H1 (cell line): ENCODE results near the gene AP3S1. TPM values are rescaled to one million over a fixed set of nuclear protein-coding genes. Genes with fewer than 3 reads are reported as not detected.

Source experiments
- CTCF ChIA-PET: fragments of 300-600 bp; sonication (Branson Sonifier 250); formaldehyde crosslinking; loops from one replicate; lab custom pipeline; 2021; ENCODE audit not compliant: partially characterized antibody; lab: Charles Lee
- POLR2A ChIA-PET: fragments of 300-600 bp; sonication (Branson Sonifier 250); formaldehyde crosslinking; loops from one replicate; lab custom pipeline; 2021; ENCODE audit warnings: inconsistent platforms; ENCODE audit not compliant: partially characterized antibody; lab: Charles Lee
- DNase-seq, 2 experiments: peaks; one replicate each; pipeline versions ENCODE4 v3.0.0 to v3.0.0-alpha.2; 2010 to 2022; ENCODE audit warnings: low spot score in 2 of 2, low read depth in 1 of 2, mixed read lengths in 1 of 2
- FAIRE-seq: peaks from 2 replicates; lab custom pipeline; 2011; peaks lifted over from hg19 to GRCh38; lab: Jason Lieb, UNC
- H2AFZ ChIP-seq: 2 replicates; pipeline ENCODE4 v1.8.1; 2012; ENCODE audit warnings: low read length, inconsistent platforms
- H2AK5ac ChIP-seq: 2 replicates; pipeline ENCODE4 v1.6.1; 2013; ENCODE audit warnings: low read depth, low read length
- H2BK120ac ChIP-seq: replicated peaks from 2 replicates; pipeline ENCODE3; 2013; ENCODE audit warnings: low read depth, low read length, inconsistent platforms
- H2BK12ac ChIP-seq: 2 replicates; pipeline ENCODE4 v1.6.1; 2013; ENCODE audit warnings: low read depth, low read length
- H2BK15ac ChIP-seq: 2 replicates; pipeline ENCODE4 v1.6.1; 2013; ENCODE audit warnings: low read length
- H2BK20ac ChIP-seq: 2 replicates; pipeline ENCODE4 v1.6.1; 2013; ENCODE audit warnings: low read length
- H2BK5ac ChIP-seq: 2 replicates; pipeline ENCODE4 v1.6.1; 2013; ENCODE audit warnings: low read depth, low read length
- H3K14ac ChIP-seq: 2 replicates; pipeline ENCODE4 v1.6.1; 2013; ENCODE audit warnings: inconsistent platforms; ENCODE audit not compliant: insufficient read length
- H3K18ac ChIP-seq: 2 replicates; pipeline ENCODE4 v1.6.1; 2013; ENCODE audit warnings: low read length; ENCODE audit errors: extremely low read depth
- H3K23ac ChIP-seq: 2 replicates; pipeline ENCODE4 v1.6.1; 2013; ENCODE audit warnings: inconsistent platforms; ENCODE audit not compliant: insufficient read length
- H3K23me2 ChIP-seq: 2 replicates; pipeline ENCODE4 v1.6.1; 2013; ENCODE audit warnings: low read depth, low read length
- H3K27ac ChIP-seq: 2 replicates; pipeline ENCODE4 v1.6.1; 2011; ENCODE audit warnings: low read depth, low read length, inconsistent platforms
- H3K27me3 ChIP-seq, 4 experiments: replicated peaks in 1 of 4; 1 replicate in 1 of 4; 2 replicates in 3 of 4; pipeline versions ENCODE4 v1.6.1 to v1.8.1; 2011 to 2013; ENCODE audit warnings: low read length in 3 of 4, mild to moderate bottlenecking in 3 of 4, inconsistent platforms in 2 of 4, mixed read lengths in 2 of 4, moderate library complexity in 1 of 4; ENCODE audit not compliant: control insufficient read depth in 3 of 4, insufficient read depth in 3 of 4; ENCODE audit errors: extremely low read depth in 1 of 4
- H3K36me3 ChIP-seq, 4 experiments: 2 replicates each; pipeline versions ENCODE4 v1.6.1 to v1.8.1; 2011 to 2013; ENCODE audit warnings: mild to moderate bottlenecking in 4 of 4, low read length in 3 of 4, moderate library complexity in 2 of 4, control low read depth in 1 of 4, inconsistent platforms in 1 of 4; ENCODE audit not compliant: insufficient read depth in 4 of 4, control insufficient read depth in 2 of 4
- H3K4ac ChIP-seq: replicated peaks from 2 replicates; pipeline ENCODE3; 2013; ENCODE audit warnings: low read length, low read depth, mixed read lengths, inconsistent platforms; ENCODE audit not compliant: insufficient read length
- H3K4me1 ChIP-seq, 4 experiments: replicated peaks in 1 of 4; 1 replicate in 1 of 4; 2 replicates in 3 of 4; pipeline versions ENCODE4 v1.6.1 to v1.8.1; 2011 to 2013; ENCODE audit warnings: low read length in 3 of 4, inconsistent platforms in 2 of 4, mixed read lengths in 1 of 4; ENCODE audit not compliant: insufficient read depth in 4 of 4, control insufficient read depth in 3 of 4
- H3K4me2 ChIP-seq, 2 experiments: 2 replicates each; pipeline versions ENCODE4 v1.6.1 to v1.8.1; 2011 to 2013; ENCODE audit warnings: low read depth in 2 of 2, low read length in 2 of 2, control low read depth in 1 of 2, inconsistent platforms in 1 of 2, mild to moderate bottlenecking in 1 of 2; ENCODE audit not compliant: insufficient read depth in 1 of 2
- H3K4me3 ChIP-seq, 4 experiments: fragments of 200-600, 300-600 bp in 1 of 4; sonication (generic), shearing (Covaris generic), sonication (Bioruptor Twin) in 1 of 4; 2 replicates each; pipeline versions ENCODE4 v1.5.1 to v1.8.1; 2011 to 2016; ENCODE audit warnings: low read length in 4 of 4, low read depth in 3 of 4, control low read depth in 2 of 4, inconsistent platforms in 2 of 4, mild to moderate bottlenecking in 2 of 4, mixed read lengths in 1 of 4, moderate library complexity in 1 of 4; ENCODE audit not compliant: insufficient read depth in 2 of 4; ENCODE audit errors: extremely low read depth in 1 of 4
- H3K56ac ChIP-seq: replicated peaks from 2 replicates; pipeline ENCODE3; 2013; ENCODE audit warnings: low read depth, mild to moderate bottlenecking, mixed read lengths, low read length, inconsistent platforms; ENCODE audit not compliant: insufficient read length
- H3K79me1 ChIP-seq: 2 replicates; pipeline ENCODE4 v1.6.1; 2013; ENCODE audit warnings: low read depth, low read length, control low read depth
- H3K79me2 ChIP-seq, 2 experiments: 2 replicates each; pipeline versions ENCODE4 v1.6.1 to v1.8.1; 2012 to 2013; ENCODE audit warnings: low read length in 2 of 2, mild to moderate bottlenecking in 2 of 2, inconsistent platforms in 1 of 2; ENCODE audit not compliant: insufficient read depth in 2 of 2, control insufficient read depth in 1 of 2
- H3K9ac ChIP-seq, 4 experiments: replicated peaks in 1 of 4; 1 replicate in 1 of 4; 2 replicates in 3 of 4; pipeline versions ENCODE4 v1.6.1 to v1.8.1; 2011 to 2013; ENCODE audit warnings: low read depth in 3 of 4, low read length in 3 of 4, control low read depth in 2 of 4, mild to moderate bottlenecking in 2 of 4, moderate library complexity in 2 of 4, inconsistent platforms in 1 of 4; ENCODE audit errors: extremely low read depth in 1 of 4
- H3K9me3 ChIP-seq, 2 experiments: 2 replicates each; pipeline versions ENCODE4 v1.6.1 to v1.8.1; 2012 to 2013; ENCODE audit warnings: mild to moderate bottlenecking in 2 of 2, moderate library complexity in 2 of 2, control low read depth in 1 of 2, inconsistent platforms in 1 of 2, low read depth in 1 of 2, low read length in 1 of 2, mixed read lengths in 1 of 2; ENCODE audit not compliant: insufficient read depth in 2 of 2
- H4K20me1 ChIP-seq, 2 experiments: replicated peaks in 1 of 2; 2 replicates each; pipeline versions ENCODE3 to v1.8.1; 2011 to 2013; ENCODE audit warnings: inconsistent platforms in 2 of 2, low read length in 2 of 2, mild to moderate bottlenecking in 1 of 2; ENCODE audit not compliant: insufficient read depth in 2 of 2, control insufficient read depth in 1 of 2
- H4K5ac ChIP-seq: 2 replicates; pipeline ENCODE4 v1.6.1; 2013; ENCODE audit warnings: low read length, low read depth, mixed read lengths, inconsistent platforms; ENCODE audit not compliant: insufficient read length
- H4K8ac ChIP-seq: 2 replicates; pipeline ENCODE4 v1.8.0; 2013; ENCODE audit warnings: mild to moderate bottlenecking, moderate library complexity, low read length, inconsistent platforms; ENCODE audit not compliant: insufficient read depth; ENCODE audit errors: extremely low read depth
- H4K91ac ChIP-seq: replicated peaks from 2 replicates; pipeline ENCODE3; 2013; ENCODE audit warnings: low read length, mixed read lengths, inconsistent platforms; ENCODE audit not compliant: insufficient read length
- CBX5 ChIP-seq: fragments of 300-800, 300-1000 bp; sonication (generic); IDR thresholded peaks from 2 replicates; pipeline ENCODE4 v1.7.1; 2016; ENCODE audit warnings: antibody characterized with exemption, low read length, low read depth
- CHD1 ChIP-seq: IDR thresholded peaks from 2 replicates; pipeline ENCODE4 v1.6.1; 2012; ENCODE audit warnings: low read depth, low read length, improper control_type of control experiment
- CREB1 ChIP-seq: IDR thresholded peaks from 2 replicates; pipeline ENCODE4 v1.6.1; 2012; ENCODE audit warnings: inconsistent platforms
- HDAC2 ChIP-seq, 2 experiments: fragments of 300-600 bp in 1 of 2; sonication (generic) in 1 of 2; IDR thresholded peaks; 2 replicates each; pipeline ENCODE4 v1.6.1; 2011 to 2012; ENCODE audit warnings: low read depth in 2 of 2, low read length in 2 of 2, mild to moderate bottlenecking in 2 of 2, moderate library complexity in 2 of 2, borderline replicate concordance in 1 of 2, inconsistent platforms in 1 of 2
- RAD21 ChIP-seq, 2 experiments: IDR thresholded peaks in 1 of 2; conservative IDR thresholded peaks in 1 of 2; 2 replicates each; pipeline ENCODE4 v1.6.1; 2011; ENCODE audit warnings: low read depth in 2 of 2, low read length in 2 of 2, improper control_type of control experiment in 1 of 2, inconsistent platforms in 1 of 2, mild to moderate bottlenecking in 1 of 2, moderate library complexity in 1 of 2
- RXRA ChIP-seq: IDR thresholded peaks from 2 replicates; pipeline ENCODE4 v1.6.1; 2011; ENCODE audit warnings: low read depth, mild to moderate bottlenecking, low read length, moderate library complexity; ENCODE audit not compliant: insufficient read depth
- SP1 ChIP-seq: IDR thresholded peaks from 2 replicates; pipeline ENCODE4 v1.6.1; 2011; ENCODE audit warnings: low read depth, low read length
- YY1 ChIP-seq: IDR thresholded peaks from 2 replicates; pipeline ENCODE4 v1.6.1; 2011; ENCODE audit warnings: low read depth, mild to moderate bottlenecking, low read length
- WGBS, 2 experiments: shearing (Covaris generic) in 1 of 2; methylation state at CpG; one replicate each; pipeline versions ENCODE4 v1.1.6 to v1.1.7; 2013 to 2015; ENCODE audit warnings: low lambda C conversion rate in 2 of 2, mixed read lengths in 2 of 2, inconsistent platforms in 1 of 2, low coverage in 1 of 2, missing lambda C conversion rate in 1 of 2; ENCODE audit not compliant: insufficient replicate concordance in 2 of 2, insufficient coverage in 1 of 2, insufficient read length in 1 of 2; ENCODE audit errors: extremely low coverage in 1 of 2, missing lambda C conversion rate in 1 of 2; 5-methylcytosine and 5-hydroxymethylcytosine counted together
- polyA plus RNA-seq, 7 experiments: library from polyadenylated mRNA; depleted of rRNA in 3 of 7; stranded (reverse) in 5 of 7; unstranded in 2 of 7; fragments of >200 nt in 5 of 7; fragments of 200-250 nt in 2 of 7; gene quantifications; 1 replicate in 5 of 7; 2 replicates in 1 of 7; 4 replicates in 1 of 7; pipeline versions ENCODE4 v1.2.1 to v1.2.3, GENCODE V29; 2011 to 2013; ENCODE audit warnings: missing spikeins in 2 of 7, mixed read lengths in 2 of 7
- total RNA-seq: library from RNA; stranded (reverse); fragmentation: NEBNext Ultra II Directional; extraction: Animal tissue kit (Norgen Biotek cat#: 25700); gene quantifications from 2 replicates; pipeline ENCODE4 v1.2.1, GENCODE V29; 2021

Gene AP3S1
- total and polyA plus RNA-seq, 2 of the 8 experiments (the other 6 are each of a cell fraction or from before 2014, with no cell fraction given), result 26.6 to 72.7 TPM

DNA sequence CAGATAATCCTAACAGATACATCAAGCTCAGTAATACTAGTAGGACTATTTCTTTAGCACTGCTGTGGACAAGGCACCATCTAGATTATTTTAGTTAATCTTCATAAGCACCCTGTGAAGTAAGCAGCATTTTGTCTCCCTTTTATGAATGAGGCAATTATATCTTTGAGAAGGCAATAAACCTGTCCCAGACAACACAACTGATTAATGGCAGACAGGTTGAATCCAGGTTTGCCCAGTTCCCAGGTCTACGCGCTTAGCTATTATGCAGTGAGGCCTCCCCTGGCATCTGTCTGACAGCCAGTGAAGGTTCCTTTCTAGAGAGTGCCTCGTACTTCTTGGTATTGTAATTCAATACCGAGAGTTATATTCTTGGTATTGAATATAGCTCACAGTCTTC is 110.9 kb downstream of the AP3S1 start:
- no peak overlapping the region; a peak in 1 of 4 replicates for H3K4me2 ChIP-seq
- no peak overlapping the region for H3K18ac ChIP-seq
- H3K27ac ChIP-seq, result no peak overlapping the region
- DNase-seq, result no peak
- no peak overlapping the region for H3K4ac ChIP-seq
- no peak overlapping the region for H2BK12ac ChIP-seq
- no peak overlapping the region for H2BK15ac ChIP-seq
- no peaks in the 10 kb centered on the region for H3K36me3 ChIP-seq
- no peak overlapping the region for H2AK5ac ChIP-seq
- no peak overlapping the region for H2BK20ac ChIP-seq
- H4K91ac ChIP-seq, result no peak overlapping the region
- H3K56ac ChIP-seq, result no peak overlapping the region
- H2AFZ ChIP-seq, result no peak overlapping the region
- no peak for TF ChIP-seq CBX5
- TF ChIP-seq CREB1, result no peak
- no peak for TF ChIP-seq HDAC2 (IDR thresholded peaks at IDR 0.05; ENCODE audit: borderline replicate concordance in 1 of 2, low read depth in 2 of 2, low read length in 2 of 2)
- no peak for TF ChIP-seq CHD1
- TF ChIP-seq SP1, result no peak
- TF ChIP-seq RXRA, result no peak
- TF ChIP-seq RAD21 (IDR thresholded peaks at IDR 0.05 in 1 of 2, conservative IDR thresholded peaks at IDR 0.05 in 1 of 2; ENCODE audit: low read depth in 2 of 2, low read length in 2 of 2), result no peak
- no peak for TF ChIP-seq YY1
- TF ChIP-seq, all 59 proteins: peak for 0
- Histone ChIP-seq H3K14ac (no peak overlapping the region), H4K20me1 (no peaks in the 10 kb centered on the region), H3K9me3 (no peaks in the 10 kb centered on the region), H3K4me3 (no peak overlapping the region), H2BK120ac (no peak overlapping the region), H3K79me1 (no peaks in the 10 kb centered on the region), H2BK5ac (no peak overlapping the region), H3K79me2 (no peaks in the 10 kb centered on the region), H4K8ac (no peak overlapping the region), H3K23ac (no peak overlapping the region), H3K4me1 (peaks cover 0 to 13% (median 2%) of the 10 kb centered on the region in 4 experiments; a peak in 3 of 7 replicates), H4K5ac (no peak overlapping the region), H3K23me2 (no peaks in the 10 kb centered on the region; the same call in 1 of the 2 replicates), H3K27me3 (no peaks in the 10 kb centered on the region), H3K9ac (no peak overlapping the region)
- WGBS, 2 experiments, result 79% methylated on average over 4 of the region's 4 CpGs; no CpG with 5 or more reads in 1 of the 2 experiments
- ChIA-PET POLR2A (no interaction called here), CTCF (interaction anchor here (1.0 to 3.3 kb wide), 3 partner anchors 10 to 907 kb away, joined by 3 to 15 read pairs (median 3); partner anchors contain the start of gene LVRN)
- no peak for FAIRE-seq
